Lower leg skin (tissue), 4 donors: Measurements from ENCODE around the gene GINS2. TPM values are rescaled to one million over a fixed set of nuclear protein-coding genes. Genes with fewer than 3 reads are reported as not detected.

Experiments
- DNase-seq, 2 donors: peaks; one replicate each; pipeline ENCODE4 v3.0.0-alpha.2; 2019; ENCODE audit warnings: low spot score in 2 of 2
- H3K4me3 ChIP-seq: fragments of 200-600 bp; sonication (generic); 2 replicates; pipeline ENCODE4 v1.5.1; 2017; ENCODE audit warnings: mild to moderate bottlenecking, low read depth; ENCODE audit not compliant: poor library complexity, severe bottlenecking
- CTCF ChIP-seq, 3 donors: fragments of 450-650 bp; IDR thresholded peaks; one replicate each; pipeline ENCODE4 v1.5.1; 2016; ENCODE audit warnings: antibody characterized with exemption in 3 of 3, mild to moderate bottlenecking in 3 of 3, moderate library complexity in 2 of 3
- POLR2A ChIP-seq, 2 donors: fragments of 450-650 bp; IDR thresholded peaks; one replicate each; pipeline ENCODE4 v1.6.1; 2016 to 2017; ENCODE audit warnings: antibody characterized with exemption in 2 of 2, mild to moderate bottlenecking in 1 of 2, moderate library complexity in 1 of 2
- WGBS, 2 donors: methylation state at CpG; one replicate each; pipeline ENCODE4 v1.1.5; 2018; 5-methylcytosine and 5-hydroxymethylcytosine counted together
- intact Hi-C: fragments of 100-400 bp; cut with DNase I; formaldehyde crosslinking; loops from one replicate; pipeline ENCODE4 v1.15.0; 2023; ENCODE audit warnings: low total_unique reads
- total RNA-seq, 4 donors: library from RNA; depleted of rRNA; stranded (reverse); fragments of >200 nt; gene quantifications; one replicate each; pipeline ENCODE4 v1.1.0, GENCODE V29; 2016

The GINS2 gene
- total RNA-seq, 4 donors from 2014 or later, result 0.38 to 0.98 (median 0.91) TPM; not detected in 1

- no peak overlapping the region for H3K4me3 ChIP-seq
- intact Hi-C loops, result no loop called here
- no peak for DNase-seq
- 69 to 71% methylated on average over 12 of the region's 12 CpGs for WGBS, 2 donors
- TF ChIP-seq CTCF (IDR thresholded peaks at IDR 0.05), result no peak
- TF ChIP-seq POLR2A (IDR thresholded peaks at IDR 0.05), result no peak
These were observed 24.8 kb downstream of the GINS2 start for GRCh38 chr16:85663891-85664321.

GRCh38 chr16:85662976-85663830, 25.6 kb downstream of the GINS2 start:
- 90 to 94% methylated on average over 38 of the region's 38 CpGs for WGBS, 2 donors
- intact Hi-C loops, result no loop called here
- no peak overlapping the region for H3K4me3 ChIP-seq
- DNase-seq, result no peak
- TF ChIP-seq CTCF (IDR thresholded peaks at IDR 0.05) (no peak), POLR2A (IDR thresholded peaks at IDR 0.05) (no peak)

- DNase-seq, result no peak
- no peak for TF ChIP-seq POLR2A (IDR thresholded peaks at IDR 0.05)
- TF ChIP-seq CTCF (IDR thresholded peaks at IDR 0.05), result no peak
- intact Hi-C loops, result no loop called here
- 64 to 82% methylated on average over 2 to 3 of the region's 3 CpGs for WGBS, 2 donors
- H3K4me3 ChIP-seq, result no peak overlapping the region
These were observed 26.3 kb downstream of the GINS2 start for GRCh38 chr16:85662482-85662812.

- TF ChIP-seq CTCF (IDR thresholded peaks at IDR 0.05) (no peak), POLR2A (IDR thresholded peaks at IDR 0.05) (no peak)
- intact Hi-C loops, result no loop called here
- WGBS, 2 donors, result 94 to 95% methylated on average over 21 to 26 of the region's 26 CpGs
- DNase-seq, result no peak
- no peak overlapping the region for H3K4me3 ChIP-seq
These were observed 26.8 kb downstream of the GINS2 start for GRCh38 chr16:85661740-85662481.

- peak in 1 of 2 donors; percentile 84 for DNase-seq
- intact Hi-C loops, result no loop called here
- WGBS, 2 donors, result 93% methylated on average over 40 to 42 of the region's 42 CpGs
- H3K4me3 ChIP-seq, result no peak overlapping the region
- TF ChIP-seq CTCF (IDR thresholded peaks at IDR 0.05) (no peak), POLR2A (IDR thresholded peaks at IDR 0.05) (no peak)
These were observed 27.7 kb downstream of the GINS2 start for GRCh38 chr16:85660843-85661739.
